Endothelial cell of hepatic sinusoid (primary cell): ENCODE results near the gene EIF3B.
"Not testable (repeated sequence)": the region's sequence is repeated elsewhere in the genome, so short reads cannot be mapped to it uniquely, and the experiment has no call there.

Experiments used
- in situ Hi-C: cut with HindIII; loops from 2 replicates; pipeline ENCODE4 v1.10.0; 2017; ENCODE audit warnings: low sequenced_read_pairs

The EIF3B gene

GRCh38 chr7:2394566-2395082 is 40.0 kb downstream of the EIF3B start:
- in situ Hi-C loops, result no loop called here

DNA sequence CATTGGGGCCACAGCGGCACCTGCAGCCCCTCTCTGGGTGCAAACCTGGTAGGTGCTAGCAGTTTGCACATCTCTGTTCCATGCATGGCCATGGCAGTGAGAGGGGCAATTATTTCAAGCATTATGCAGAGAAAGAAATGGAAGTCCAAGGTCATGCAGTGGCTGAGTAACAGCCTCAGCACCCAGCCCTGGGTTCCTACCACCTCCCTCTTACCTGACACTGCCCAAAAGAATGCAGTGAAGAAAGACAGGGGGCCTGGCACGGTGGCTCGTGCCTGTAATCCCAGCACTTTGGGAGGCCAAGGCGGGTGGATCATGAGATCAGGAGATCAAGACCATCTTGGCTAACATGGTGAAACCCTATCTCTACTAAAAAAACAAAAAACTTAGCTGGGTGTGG is 43.9 kb downstream of the EIF3B start:
- in situ Hi-C loops, result no loop called here

- in situ Hi-C loops, result no loop called here
Measured at GRCh38 chr7:2399848-2400587, 45.4 kb downstream of the EIF3B start.

- in situ Hi-C loops, result no loop called here
Measured at GRCh38 chr7:2402687-2403013, 48.0 kb downstream of the EIF3B start.

DNA sequence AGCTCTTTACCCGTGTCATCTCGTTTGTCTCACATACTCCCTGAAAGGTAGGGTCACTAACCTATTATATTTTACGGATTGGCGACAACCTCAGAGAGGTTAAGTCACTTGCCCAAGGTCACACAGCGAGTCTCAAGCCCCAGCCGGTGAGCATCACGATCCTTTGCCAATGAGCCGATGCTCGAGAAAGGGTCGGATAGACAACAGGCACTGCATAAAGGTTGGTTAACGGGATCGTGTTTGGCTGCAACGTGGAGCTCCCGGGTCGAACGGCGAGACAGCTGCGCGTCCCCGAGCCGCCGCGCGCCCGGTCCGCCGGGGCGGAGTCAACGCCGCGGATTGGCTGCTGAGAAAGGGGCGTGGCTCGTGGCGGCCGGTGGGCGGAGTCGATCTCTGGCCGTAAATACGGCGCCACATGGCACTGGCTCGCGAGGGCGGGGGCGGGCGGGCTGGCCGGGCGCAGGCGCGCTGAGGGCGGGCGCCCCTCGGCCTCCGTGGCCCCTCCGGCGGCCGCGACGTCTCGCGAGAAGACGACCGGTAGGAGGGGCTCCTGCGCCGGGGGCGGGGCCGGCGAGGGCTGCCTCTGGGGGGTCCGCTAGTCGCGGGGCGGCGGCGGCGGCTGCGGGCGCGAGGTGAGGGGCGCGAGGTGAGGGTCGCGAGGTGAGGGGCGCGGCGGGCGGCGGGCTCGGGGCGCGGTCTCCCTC is 48.5 kb downstream of the EIF3B start, which contains the start of gene CHST12:
CHST12 (plus strand) TSS at position 598 of the 704 bp plus-strand sequence. CDS start 29,029 bp downstream, outside the sequence.
- in situ Hi-C loops, result no loop called here

DNA sequence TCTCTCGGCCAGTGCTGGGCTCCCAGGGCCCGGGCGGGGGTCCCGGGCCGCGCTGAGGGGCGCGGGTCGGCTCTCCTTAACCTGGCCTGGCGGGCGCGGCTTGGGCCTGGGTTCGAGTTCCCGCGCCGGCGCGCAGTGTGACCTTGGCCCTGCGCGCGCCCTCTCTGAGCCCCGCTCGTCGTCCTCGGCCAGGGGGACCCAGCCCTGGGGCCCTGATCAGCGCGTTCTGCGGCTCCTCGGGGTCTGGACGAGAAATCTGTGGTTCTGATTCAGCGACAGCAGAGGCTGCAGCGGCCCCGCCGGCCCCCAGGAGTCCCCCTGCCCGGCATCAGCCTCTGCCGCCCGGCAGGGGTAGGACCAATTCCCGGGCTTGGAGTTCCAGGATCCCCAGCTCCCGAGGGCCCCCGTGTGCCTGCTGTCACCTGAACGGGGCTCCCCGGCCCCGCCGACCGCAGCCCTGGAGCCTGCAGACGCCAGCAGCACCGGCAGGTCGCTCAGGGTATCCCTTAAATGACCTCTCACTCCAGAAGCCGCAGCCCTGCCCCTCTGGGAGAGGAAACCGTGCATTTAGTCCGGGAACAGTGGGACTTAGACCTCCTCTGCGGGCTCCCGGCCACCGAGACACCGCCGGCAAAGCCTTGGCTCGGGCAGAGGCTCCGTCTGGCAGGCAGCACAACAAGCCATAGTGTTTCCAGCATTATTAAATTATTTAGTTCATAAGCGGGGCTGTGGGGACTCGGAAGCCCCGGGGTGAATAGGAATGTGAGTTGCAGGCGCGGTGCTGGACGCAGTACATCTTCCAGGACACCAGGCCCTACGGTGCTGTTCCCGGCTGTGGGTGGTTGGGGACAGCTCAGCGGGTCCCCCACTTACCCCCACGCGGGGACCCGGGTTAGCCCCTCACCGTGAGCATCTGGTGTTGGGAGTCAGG is 49.4 kb downstream of the EIF3B start:
- in situ Hi-C loops, result no loop called here

DNA sequence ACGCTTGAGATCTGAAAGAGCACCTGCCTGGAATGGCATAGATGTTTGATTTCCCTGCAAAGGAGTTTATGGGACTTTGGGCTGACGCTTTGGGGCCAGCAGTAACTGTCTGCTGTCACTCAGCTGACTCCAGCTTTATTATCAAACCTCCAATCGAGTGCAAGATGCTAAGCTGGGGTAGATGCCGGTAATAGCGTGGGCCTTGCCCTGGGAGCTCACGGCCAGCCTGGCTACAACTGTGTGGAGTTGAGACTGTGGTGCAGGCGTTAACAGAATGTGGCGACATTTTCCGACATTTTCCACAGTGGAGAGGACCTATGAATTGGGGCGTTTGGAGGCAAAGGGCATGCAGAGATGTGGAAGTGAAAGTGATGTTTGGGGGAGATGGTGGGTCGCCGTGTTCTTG is 50.1 kb downstream of the EIF3B start:
- in situ Hi-C loops, result no loop called here

DNA sequence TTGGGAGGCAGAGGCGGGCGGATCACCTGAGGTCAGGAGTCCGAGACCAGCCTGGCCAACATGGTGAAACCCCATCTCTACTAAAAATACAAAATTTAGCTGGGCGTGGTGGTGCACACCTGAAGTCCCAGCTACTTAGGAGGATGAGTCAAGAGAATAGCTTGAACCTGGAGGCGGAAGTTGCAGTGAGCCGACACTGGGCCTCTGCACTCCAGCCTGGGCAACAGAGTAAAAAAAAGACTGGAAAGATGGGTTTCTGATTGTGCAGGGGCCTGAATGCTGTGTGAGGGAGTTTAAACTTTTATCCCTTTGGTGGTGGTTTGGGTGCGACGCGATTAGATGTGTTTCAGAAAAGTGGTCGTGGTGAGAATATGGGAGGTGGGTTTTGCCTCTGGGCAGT is 50.6 kb downstream of the EIF3B start:
- in situ Hi-C loops, result no loop called here

DNA sequence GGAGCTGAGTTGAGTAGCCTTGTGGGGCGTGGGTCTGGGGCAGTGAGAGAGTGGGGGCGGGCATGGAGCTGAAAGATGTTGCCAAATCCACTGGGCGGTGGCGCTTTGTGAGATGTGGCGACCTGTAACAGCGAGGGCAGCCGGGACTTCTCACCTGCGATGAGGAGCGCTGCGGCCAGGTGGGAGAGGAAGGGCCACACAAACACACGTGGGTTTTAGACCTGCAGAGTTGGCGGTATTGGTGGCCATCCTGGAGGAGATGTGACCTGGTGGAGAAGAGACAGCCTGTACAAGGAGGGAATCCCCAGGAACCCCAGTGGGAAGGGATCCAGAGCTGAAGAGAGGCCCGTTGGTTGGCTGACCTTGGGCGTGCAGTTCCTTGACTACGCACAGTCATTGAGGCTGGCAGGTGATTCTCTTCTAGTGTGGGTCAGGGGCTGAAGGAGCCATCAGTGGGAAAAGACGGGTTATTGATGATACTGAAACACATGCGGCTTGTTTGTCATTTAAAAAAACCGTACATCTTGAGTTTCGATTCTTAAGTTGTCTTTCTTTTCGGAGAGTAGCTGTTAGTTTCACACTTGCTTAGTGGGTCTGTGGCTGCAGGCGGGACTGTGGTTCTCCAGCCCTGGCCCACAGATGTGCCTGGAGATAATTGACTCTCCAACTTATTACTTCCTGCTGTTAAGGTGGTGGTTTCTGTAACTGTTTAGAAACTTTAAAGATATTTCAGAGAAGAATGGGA is 51.1 kb downstream of the EIF3B start:
- in situ Hi-C loops, result no loop called here

DNA sequence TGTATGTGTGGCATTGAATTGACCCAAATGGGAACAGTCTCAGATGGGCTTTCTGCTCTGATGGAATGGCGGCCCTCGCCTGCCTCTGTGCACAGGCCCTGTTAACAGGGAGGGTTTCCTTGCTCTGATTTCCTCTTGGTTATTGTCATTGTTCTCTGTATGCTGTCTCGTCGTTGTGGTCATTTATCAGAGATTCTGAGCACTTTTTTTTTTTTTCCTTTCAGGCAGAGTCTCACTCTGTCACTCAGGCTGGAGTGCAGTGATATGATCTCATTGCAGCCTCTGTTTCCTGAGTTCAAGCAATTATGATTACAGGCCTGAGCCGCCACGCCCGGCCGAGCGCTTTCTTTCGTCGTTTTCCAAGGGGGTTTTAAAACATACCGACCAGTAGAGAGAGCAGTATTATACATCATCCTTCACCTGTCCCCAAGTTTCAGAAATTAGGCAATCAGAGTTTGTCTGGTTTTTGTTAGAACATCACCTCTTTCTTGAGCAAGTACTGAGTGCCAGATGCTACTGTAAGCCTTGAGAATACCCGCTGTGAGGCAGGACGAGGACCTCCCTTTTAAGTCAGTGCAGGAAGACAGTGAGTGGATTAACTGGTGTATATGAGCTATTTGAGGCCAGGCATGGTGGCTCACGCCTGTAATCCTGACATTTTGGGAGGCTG is 55.3 kb downstream of the EIF3B start:
- in situ Hi-C loops, result no loop called here

DNA sequence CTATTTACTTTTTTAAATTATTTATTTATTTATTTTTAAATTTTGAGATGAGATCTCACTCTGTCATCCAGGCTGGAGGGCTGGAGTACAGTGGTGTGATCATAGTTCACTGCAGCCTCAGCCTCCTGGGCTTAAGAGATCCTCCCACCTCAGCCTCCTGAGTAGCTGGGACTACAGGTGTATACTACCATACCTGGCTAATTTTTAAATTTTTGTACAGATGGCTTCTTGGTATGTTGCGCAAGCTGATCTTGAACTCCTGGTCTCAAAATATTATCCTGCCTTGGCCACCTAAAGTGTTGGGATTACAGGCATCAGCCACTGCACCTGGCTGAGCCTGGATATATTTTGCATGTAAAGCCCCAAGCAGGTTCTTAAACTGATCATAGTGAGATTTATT is 56.4 kb downstream of the EIF3B start:
- in situ Hi-C loops, result no loop called here

GRCh38 chr7:2411815-2412586 is 57.4 kb downstream of the EIF3B start:
- in situ Hi-C loops, result no loop called here

DNA sequence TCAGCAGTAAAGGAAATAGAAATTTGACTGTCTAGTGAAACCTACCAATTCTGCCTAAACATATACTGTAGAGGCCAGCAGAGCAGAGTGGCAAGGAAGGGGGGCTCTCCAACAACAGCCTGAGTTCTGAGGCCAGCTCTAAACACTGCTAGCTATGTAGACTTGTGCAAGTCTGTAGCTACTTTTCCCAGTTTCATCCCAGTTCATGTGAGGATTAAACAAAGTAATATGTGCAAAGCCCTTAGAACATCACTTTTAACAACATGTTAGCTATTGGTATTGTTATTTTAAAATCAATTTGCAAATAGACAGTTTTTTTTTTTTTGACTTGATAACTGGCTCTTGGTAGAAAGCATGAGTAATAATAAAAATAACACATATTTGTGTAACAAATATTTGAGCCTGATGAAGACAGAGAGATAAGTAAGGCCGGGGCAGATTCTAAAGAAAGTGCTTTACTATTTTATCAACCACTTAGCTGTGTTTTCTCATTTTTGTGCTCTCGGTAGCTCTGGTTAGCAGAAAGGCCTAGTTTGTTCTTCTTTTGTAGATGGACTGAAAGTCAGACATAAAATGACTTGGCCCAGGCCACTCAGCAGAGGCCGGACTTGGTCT is 58.1 kb downstream of the EIF3B start:
- in situ Hi-C loops, result no loop called here

- in situ Hi-C loops, result no loop called here
Measured at GRCh38 chr7:2416063-2416462, 61.4 kb downstream of the EIF3B start.

DNA sequence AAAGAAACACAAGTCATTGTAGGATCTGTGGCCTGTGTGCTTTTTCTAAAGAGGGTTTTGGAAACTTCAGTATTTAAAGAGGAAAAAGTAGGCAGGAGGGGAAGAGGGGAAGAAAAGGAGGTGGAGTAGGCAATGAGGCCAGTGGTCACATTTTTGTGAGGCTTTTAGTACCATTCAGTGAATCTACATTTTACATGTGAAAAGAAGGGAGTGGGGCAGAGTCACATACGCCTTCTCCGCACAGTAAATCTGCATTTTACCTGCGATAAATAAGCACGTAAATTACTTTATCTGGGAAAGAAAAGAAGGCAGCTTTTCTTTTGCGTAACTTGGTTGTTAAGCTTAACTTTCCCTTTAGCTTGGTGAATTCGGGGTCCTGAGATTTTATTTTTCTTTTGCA is 62.0 kb downstream of the EIF3B start:
- in situ Hi-C loops, result no loop called here

DNA sequence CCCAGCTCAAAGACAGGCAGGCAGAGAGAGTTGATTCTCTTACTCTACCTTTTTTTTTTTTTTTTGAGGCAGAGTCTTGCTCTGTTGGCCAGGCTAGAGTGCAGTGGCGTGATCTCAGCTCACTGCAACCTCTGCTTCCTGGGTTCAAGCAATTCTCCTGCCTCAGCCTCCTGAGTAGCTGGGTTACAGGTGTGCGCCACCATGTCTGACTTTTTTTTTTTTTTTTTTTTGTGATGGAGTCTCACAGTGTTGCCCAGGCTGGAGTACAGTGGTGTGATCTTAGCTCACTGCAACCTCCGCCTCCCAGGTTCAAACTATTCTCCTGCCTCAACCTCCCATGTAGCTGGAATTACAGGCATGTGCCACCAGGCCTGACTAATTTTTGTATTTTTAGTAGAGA is 62.6 kb downstream of the EIF3B start:
- in situ Hi-C loops, result not testable (repeated sequence)

DNA sequence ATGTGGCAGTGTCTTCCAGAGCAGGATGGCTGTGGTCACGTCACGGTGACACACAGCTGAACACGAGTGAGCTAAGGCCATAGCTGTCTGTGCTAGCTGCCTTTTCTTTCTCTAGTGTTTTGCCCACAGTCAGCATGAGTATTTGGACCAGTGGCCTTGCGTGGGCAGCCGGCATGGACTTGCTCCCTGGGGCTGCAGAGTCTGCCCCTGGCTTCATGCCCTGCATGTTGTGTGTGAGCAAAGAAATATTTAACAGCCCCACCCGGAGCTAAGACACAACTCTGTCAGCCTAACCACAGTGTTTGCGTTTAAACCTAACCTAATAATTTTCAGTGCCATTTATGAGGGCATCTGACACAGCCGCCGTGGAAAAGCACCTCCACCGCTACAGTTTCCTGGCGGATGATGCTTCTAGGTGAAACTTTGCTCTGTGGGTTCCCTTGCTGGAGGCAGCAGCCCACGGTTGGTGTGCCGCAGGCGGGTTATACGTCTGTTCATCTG is 63.4 kb downstream of the EIF3B start:
- in situ Hi-C loops, result no loop called here

- in situ Hi-C loops, result no loop called here
Measured at GRCh38 chr7:2420216-2420933, 65.7 kb downstream of the EIF3B start.
